Aorta (tissue), 5 donors: ENCODE results near the gene VAV2. TPM values are rescaled to one million over a fixed set of nuclear protein-coding genes. Genes with fewer than 3 reads are reported as not detected.

ENCODE experiments used
- ATAC-seq: fragments of 200-7000 bp; cut with Tn5 transposase; one replicate; pipeline ENCODE4 v1.9.1; 2022; ENCODE audit warnings: moderate library complexity; ENCODE audit not compliant: low FRiP score
- DNase-seq, 2 donors: peaks; one replicate each; pipeline ENCODE4 v3.0.0-alpha.2; 2020
- H3K27ac ChIP-seq, 2 donors: one replicate each; pipeline ENCODE4 v1.5.1; 2013; ENCODE audit warnings: low read length in 2 of 2, mild to moderate bottlenecking in 2 of 2, moderate library complexity in 2 of 2, control low read depth in 1 of 2, inconsistent platforms in 1 of 2, low read depth in 1 of 2
- H3K27me3 ChIP-seq, 2 donors: one replicate each; pipeline ENCODE4 v1.6.1; 2013; ENCODE audit warnings: control low read depth in 1 of 2, low read length in 1 of 2, mild to moderate bottlenecking in 1 of 2, moderate library complexity in 1 of 2; ENCODE audit not compliant: insufficient read depth in 2 of 2, control insufficient read depth in 1 of 2
- H3K36me3 ChIP-seq, 2 donors: one replicate each; pipeline ENCODE4 v1.6.1; 2013; ENCODE audit warnings: control low read depth in 1 of 2, low read length in 1 of 2, mild to moderate bottlenecking in 1 of 2; ENCODE audit not compliant: insufficient read depth in 2 of 2, control insufficient read depth in 1 of 2
- H3K4me1 ChIP-seq, 2 donors: one replicate each; pipeline ENCODE4 v1.6.1; 2013; ENCODE audit warnings: low read length in 2 of 2, control low read depth in 1 of 2, mild to moderate bottlenecking in 1 of 2, moderate library complexity in 1 of 2; ENCODE audit not compliant: insufficient read depth in 2 of 2, control insufficient read depth in 1 of 2
- H3K4me3 ChIP-seq, 2 donors: one replicate each; pipeline ENCODE4 v1.5.1; 2013; ENCODE audit warnings: low read length in 2 of 2, control low read depth in 1 of 2, mild to moderate bottlenecking in 1 of 2
- H3K9me3 ChIP-seq: one replicate; pipeline ENCODE4 v1.6.1; 2013; ENCODE audit warnings: mild to moderate bottlenecking, low read length; ENCODE audit not compliant: control insufficient read depth
- WGBS, 2 donors: extraction: QIAGEN DNeasy Blood & Tissue Kit; methylation state at CpG; one replicate each; pipeline ENCODE4 v1.1.7; 2013; 5-methylcytosine and 5-hydroxymethylcytosine counted together
- intact Hi-C, 2 donors: fragments of 100-400 bp; cut with DNase I; formaldehyde crosslinking; loops; one replicate each; pipeline versions ENCODE4 v1.14.2 to v1.15.0; 2022
- polyA plus RNA-seq, 2 donors: library from polyadenylated mRNA; stranded (reverse); fragments of 200-250 nt; gene quantifications; one replicate each; pipeline ENCODE4 v1.2.3, GENCODE V29; 2013
- total RNA-seq, 2 donors: library from RNA; stranded (reverse); fragmentation: NEBNext Ultra II Directional; extraction: Animal tissue kit (Norgen Biotek cat#: 25700); gene quantifications; one replicate each; pipeline ENCODE4 v1.2.1, GENCODE V29; 2021
- donor health status: healthy with polysubstance abuse.
- donor health status: Bipolar disorder and iron deficiency.
- donor health status: DM: no; HTN: no; CAD: no.
- donor health status: DM: no; HTN: no; CAD: no.
- donor health status: DM: yes; HTN: yes; CAD: no.

VAV2 gene
- total and polyA plus RNA-seq, 4 donors, result 9.0 to 25.4 (median 11.8) TPM

DNA sequence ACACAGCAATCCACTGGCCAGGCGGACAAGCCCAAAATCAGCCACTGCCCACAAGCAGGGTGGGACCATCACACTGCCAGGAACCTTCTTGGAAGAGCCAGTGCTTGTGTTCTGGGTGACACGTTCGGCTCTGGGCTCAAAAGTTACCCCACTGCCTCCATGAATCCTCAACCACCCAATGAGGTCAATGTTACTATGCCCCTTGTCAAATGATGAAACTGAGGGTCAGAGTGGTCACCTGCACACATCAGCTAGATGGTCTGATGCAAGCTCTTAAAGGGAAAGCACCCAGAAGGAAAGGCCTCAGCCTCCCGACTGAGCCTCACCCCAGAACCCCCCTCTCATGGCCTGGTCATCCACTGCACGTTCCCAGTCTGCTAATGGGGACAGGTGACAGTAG lies 114.8 kb downstream of the VAV2 start:
- 86 to 88% methylated on average over 5 of the region's 5 CpGs for WGBS, 2 donors
- Histone ChIP-seq H3K36me3 (no peaks in the 10 kb centered on the region), H3K9me3 (no peaks in the 10 kb centered on the region), H3K27me3 (no peaks in the 10 kb centered on the region), H3K4me1 (no peaks in the 10 kb centered on the region), H3K4me3 (no peak overlapping the region), H3K27ac (no peak overlapping the region)
- ATAC-seq (no peak), DNase-seq (no peak)
- intact Hi-C loops, result no loop called here

DNA sequence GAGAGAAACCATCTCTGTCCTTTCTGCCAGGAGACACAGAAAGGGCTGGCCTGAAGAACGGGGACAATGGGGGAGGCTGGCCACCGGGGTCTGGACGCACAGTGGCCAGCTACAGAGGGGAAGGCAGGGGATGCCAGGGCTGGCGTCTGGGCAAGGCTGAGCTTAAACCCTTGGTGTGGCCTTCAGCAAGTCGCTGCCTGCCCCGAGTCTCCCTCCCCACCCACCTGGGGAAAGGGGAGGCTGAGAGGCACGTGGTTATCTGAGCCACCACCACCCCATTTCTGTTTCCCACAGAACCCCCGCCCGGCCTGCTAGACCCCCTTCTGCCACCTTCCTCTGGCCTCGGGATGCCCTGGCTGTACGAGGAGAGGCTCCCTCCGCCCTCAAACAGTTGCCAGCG lies 115.3 kb downstream of the VAV2 start:
- 89 to 94% methylated on average over 13 of the region's 13 CpGs for WGBS, 2 donors
- Histone ChIP-seq H3K4me3 (no peak overlapping the region), H3K4me1 (no peaks in the 10 kb centered on the region), H3K27me3 (no peaks in the 10 kb centered on the region), H3K9me3 (no peaks in the 10 kb centered on the region), H3K36me3 (no peaks in the 10 kb centered on the region), H3K27ac (no peak overlapping the region)
- ATAC-seq (no peak), DNase-seq (no peak)
- intact Hi-C loops, result no loop called here

DNA sequence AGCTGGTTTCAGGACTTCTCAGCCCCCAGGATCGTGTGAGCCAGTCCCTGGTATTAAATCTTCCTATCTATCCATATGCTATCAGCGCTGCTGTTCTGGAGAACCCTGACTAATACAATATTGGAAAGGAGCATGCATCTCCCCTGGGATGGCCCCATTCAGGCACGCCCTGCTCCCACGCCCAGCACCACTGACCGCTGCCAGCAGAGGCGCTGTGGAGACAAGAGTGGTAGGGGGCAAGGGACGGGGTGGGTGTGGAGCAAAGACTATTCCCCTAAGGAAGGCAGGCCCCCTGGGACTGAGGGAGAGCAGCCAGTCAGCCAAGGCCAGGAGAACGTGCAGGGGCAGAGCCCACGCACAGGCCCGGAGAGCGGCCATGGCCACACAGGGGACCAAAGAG lies 116.0 kb downstream of the VAV2 start:
- ATAC-seq (no peak), DNase-seq (no peak)
- Histone ChIP-seq H3K9me3 (no peaks in the 10 kb centered on the region), H3K27ac (no peak overlapping the region), H3K27me3 (no peaks in the 10 kb centered on the region), H3K36me3 (no peaks in the 10 kb centered on the region), H3K4me3 (no peak overlapping the region), H3K4me1 (no peaks in the 10 kb centered on the region)
- intact Hi-C loops, result no loop called here
- 86 to 89% methylated on average over 11 of the region's 11 CpGs for WGBS, 2 donors

DNA sequence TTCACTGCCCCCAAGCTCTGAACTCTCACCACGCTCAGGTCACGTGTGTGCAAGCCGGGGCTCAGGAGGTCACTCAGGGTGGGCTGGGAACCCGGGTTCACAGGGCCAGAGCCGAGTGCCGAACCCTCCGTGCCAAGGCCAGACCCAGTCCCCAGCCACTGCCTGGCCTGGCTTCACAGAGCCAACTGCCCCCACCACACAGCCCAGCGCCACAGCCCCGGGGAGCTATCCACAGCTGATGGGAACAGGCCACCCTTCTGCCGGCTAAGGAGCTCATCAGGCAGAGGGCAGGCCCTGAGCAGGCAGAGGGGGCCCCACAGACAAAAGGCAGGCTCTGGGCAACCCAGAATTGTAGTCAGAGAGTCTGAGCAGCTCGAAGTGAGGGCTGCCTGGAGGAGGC lies 117.0 kb downstream of the VAV2 start:
- ATAC-seq, result no peak
- no peaks in the 10 kb centered on the region for H3K9me3 ChIP-seq
- intact Hi-C loops, result no loop called here
- DNase-seq, result no peak
- H3K27me3 ChIP-seq, result no peaks in the 10 kb centered on the region
- H3K4me1 ChIP-seq, result no peaks in the 10 kb centered on the region
- no peak overlapping the region for H3K27ac ChIP-seq
- no peaks in the 10 kb centered on the region for H3K36me3 ChIP-seq
- no peak overlapping the region for H3K4me3 ChIP-seq
- 91 to 93% methylated on average over 11 of the region's 11 CpGs for WGBS, 2 donors

DNA sequence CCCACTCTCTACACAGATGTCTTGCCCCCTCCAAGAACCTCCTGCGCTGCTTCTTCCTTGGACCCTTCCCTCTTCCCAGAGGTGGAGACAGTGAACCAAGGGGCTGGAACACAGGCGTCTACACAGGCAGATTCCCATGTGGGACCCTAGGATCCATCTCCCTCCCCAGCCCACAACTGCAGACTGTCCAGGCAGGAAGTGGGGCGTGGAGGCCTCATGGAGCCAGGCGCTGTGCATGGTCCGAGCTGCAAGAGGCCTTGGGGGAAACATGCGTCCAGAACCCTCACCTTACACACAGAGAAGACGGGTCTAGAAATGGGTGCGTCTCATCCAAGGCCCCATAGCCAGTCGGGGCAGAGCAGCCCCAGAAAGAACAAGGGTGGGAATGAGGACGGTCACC lies 117.5 kb downstream of the VAV2 start:
- 93% methylated on average over 10 of the region's 10 CpGs for WGBS, 2 donors

DNA sequence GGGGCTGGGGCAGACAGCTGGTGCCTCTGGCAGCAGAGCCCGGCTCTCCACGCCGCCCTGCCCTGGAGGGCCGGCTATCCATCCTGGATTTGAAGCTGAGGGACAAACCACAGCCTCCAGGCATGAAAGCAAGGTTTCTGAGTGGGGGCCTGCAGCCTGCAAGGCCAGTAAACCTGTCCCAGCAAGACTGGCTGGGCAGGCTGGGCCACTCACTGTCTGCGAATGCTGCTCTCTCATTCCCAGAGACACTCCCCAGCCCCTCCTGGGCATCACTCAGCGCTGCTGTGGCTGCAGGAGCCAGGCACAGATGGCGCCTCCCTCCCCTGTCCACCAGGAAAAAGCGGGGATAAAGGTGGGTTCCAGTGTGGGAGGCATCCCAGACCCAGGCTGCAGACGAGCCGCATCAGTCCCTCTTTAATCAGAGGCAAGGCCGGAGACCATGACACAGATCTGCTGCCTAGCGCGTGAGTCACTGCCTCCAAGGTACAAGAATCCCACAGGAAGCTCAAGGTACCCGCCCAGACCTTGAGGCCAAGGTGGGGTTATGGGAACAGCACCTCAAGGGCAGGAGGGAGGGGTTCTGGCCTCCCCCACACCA lies 118.0 kb downstream of the VAV2 start:
- no peaks in the 10 kb centered on the region for H3K36me3 ChIP-seq
- no peaks in the 10 kb centered on the region for H3K4me1 ChIP-seq
- 94 to 96% methylated on average over 14 of the region's 14 CpGs for WGBS, 2 donors
- no peaks in the 10 kb centered on the region for H3K27me3 ChIP-seq
- DNase-seq, result no peak
- no peaks in the 10 kb centered on the region for H3K9me3 ChIP-seq
- no peak for ATAC-seq
- intact Hi-C loops, result no loop called here
- no peak overlapping the region for H3K27ac ChIP-seq
- H3K4me3 ChIP-seq, result no peak overlapping the region

More for the DNA sequence above, 117.5 kb downstream of the VAV2 start:
- no peak for ATAC-seq
- no peak overlapping the region for H3K4me3 ChIP-seq
- no peaks in the 10 kb centered on the region for H3K27me3 ChIP-seq
- no peaks in the 10 kb centered on the region for H3K36me3 ChIP-seq
- intact Hi-C loops, result no loop called here
- H3K4me1 ChIP-seq, result no peaks in the 10 kb centered on the region
- no peak for DNase-seq
- H3K27ac ChIP-seq, result no peak overlapping the region
- H3K9me3 ChIP-seq, result no peaks in the 10 kb centered on the region

DNA sequence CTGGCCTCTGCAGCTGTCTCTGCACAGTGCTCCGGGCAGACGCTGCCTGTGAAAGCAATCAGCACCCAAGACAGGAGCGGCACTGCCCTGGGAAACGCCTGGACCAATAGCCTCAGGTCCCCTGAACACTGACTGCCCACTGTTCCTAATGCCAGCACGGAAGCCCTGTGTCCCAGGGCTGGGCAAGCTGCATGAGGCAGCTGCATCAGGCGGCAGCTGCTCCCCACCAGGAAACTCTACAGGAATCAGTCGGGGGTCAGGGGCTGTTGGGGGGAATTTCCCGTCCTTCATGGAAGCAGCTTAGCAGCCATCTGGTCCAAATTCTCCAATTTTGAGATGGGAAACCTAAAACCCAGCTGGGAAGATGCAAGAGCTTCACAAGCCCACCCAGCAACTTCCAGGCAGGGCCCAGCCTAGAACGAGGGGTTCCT lies 118.6 kb downstream of the VAV2 start:
- ATAC-seq (no peak), DNase-seq (no peak)
- Histone ChIP-seq H3K9me3 (no peaks in the 10 kb centered on the region), H3K4me1 (no peaks in the 10 kb centered on the region), H3K36me3 (no peaks in the 10 kb centered on the region), H3K27ac (no peak overlapping the region), H3K4me3 (no peak overlapping the region), H3K27me3 (no peaks in the 10 kb centered on the region)
- WGBS, 2 donors, result 87 to 90% methylated on average over 9 of the region's 9 CpGs
- intact Hi-C loops, result no loop called here

DNA sequence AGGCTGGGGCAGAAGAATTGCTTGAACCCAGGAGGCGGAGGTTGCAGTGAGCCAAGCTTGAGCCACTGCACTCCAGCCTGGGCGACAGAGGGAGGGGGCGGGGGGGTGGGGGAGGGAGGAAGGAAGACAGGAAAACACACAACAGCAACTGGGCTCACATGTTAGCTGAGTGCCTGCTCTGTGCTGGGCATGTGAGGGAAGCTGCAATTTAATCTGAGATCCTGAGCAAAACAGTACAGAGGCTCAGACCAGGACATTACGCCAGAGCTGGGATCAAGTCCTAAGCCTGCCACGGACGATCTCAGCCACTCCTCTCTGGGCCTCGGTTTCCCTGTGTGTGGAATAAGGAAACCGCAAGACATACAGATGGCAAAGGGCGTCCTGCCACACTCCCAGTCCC lies 119.1 kb downstream of the VAV2 start:
- DNase-seq (no peak), ATAC-seq (no peak)
- intact Hi-C loops, result no loop called here
- no peaks in the 10 kb centered on the region for H3K36me3 ChIP-seq
- H3K27me3 ChIP-seq, result no peaks in the 10 kb centered on the region
- no peak overlapping the region for H3K27ac ChIP-seq
- H3K4me1 ChIP-seq, result no peaks in the 10 kb centered on the region
- no peak overlapping the region for H3K4me3 ChIP-seq
- WGBS, 2 donors, result 93 to 98% methylated on average over 9 of the region's 9 CpGs
- no peaks in the 10 kb centered on the region for H3K9me3 ChIP-seq

DNA sequence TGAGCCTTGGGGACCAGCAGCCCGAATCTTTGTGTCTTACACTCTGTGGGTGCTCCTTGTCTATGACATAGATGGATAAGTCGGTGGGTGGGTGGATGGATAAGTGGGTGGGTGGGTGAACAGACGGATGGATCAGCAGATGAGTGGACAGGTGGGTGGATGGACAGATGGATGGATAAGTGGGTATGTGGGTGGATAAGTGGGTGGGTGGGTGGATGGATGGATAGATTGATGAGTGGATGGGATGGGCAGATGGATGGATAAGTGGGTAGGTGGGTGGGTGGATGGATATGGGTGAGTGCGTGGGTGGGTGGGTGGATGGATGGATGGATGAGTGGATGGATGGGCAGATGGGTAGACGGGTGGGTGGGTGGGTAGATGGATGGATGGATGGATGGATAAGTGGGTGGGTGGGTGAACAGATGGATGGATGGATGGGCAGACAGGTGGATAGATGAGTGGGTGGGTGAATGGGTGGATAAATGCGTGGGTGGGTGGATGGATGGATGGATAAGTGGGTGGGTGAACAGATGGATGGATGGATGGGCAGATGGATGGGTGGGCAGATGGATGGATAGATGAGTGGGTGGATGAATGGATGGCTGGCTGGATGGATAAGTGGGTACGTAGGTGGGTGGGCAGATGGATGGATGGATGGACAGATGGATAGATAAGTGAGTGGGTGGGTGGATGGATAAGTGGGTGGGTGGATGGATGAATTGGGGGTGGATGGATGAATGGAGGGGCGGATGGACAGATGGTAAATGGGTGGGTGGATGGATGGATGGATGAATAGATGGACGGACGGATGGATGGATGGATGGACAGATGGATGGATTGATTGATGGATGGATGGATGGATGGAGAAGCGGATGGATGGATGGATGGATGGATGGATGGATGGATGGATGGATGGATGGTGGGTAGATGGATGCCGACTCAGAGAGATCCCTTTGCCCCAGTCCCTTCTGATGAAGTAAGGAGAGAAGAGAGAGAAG lies 121.2 kb downstream of the VAV2 start:
- intact Hi-C loops, result no loop called here
- H3K4me3 ChIP-seq, result no peak overlapping the region
- no peak overlapping the region for H3K27ac ChIP-seq
- no peaks in the 10 kb centered on the region for H3K36me3 ChIP-seq
- WGBS, 2 donors, result 96% methylated on average over 12 of the region's 12 CpGs
- H3K27me3 ChIP-seq, result no peaks in the 10 kb centered on the region
- H3K4me1 ChIP-seq, result no peaks in the 10 kb centered on the region
- H3K9me3 ChIP-seq, result no peaks in the 10 kb centered on the region
- DNase-seq (no peak), ATAC-seq (no peak)
